ENCODE data around the gene MAGI1.
"Not testable (repeated sequence)": the region's sequence is repeated elsewhere in the genome, so short reads cannot be mapped to it uniquely, and the experiment has no call there.

MAGI1 gene

DNA sequence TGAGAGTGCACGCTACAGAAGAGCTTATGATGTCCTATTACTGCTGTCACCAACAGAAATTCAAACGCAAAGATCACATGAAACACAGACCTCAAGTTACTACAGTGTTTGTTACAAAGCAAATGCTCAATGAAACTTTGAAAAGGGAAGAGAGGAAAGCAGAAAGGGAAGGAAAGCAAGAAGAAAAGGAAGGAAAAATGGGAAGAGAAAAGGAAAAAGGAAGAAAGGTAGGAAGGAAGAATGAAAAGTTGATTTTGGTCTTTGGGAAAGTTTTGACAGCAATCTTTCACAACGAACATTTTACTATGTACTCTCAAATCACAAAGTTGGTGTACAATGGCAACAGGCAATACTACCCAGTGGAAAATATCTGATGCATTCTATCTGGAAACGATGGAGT is 514.8 kb downstream of the MAGI1 start:
- Histone ChIP-seq H3K4ac (ENCODE audit: low read depth in 1 of 2, low read length in 2 of 2) (no peak overlapping the region), H3K4me3 (ENCODE audit: insufficient read depth in 1 of 2, low read depth in 1 of 2, low read length in 2 of 2) (no peak overlapping the region), H2BK15ac (ENCODE audit: low read depth, poor library complexity, severe bottlenecking) (no peak overlapping the region), H3K4me1 (ENCODE audit: control insufficient read depth, insufficient read depth, low read depth, low read length) (peaks cover 10% of the 10 kb centered on the region), H4K91ac (ENCODE audit: low read length) (no peak overlapping the region), H3K9ac (ENCODE audit: low read length) (no peak overlapping the region), H3K27ac (ENCODE audit: low read length, poor library complexity, severe bottlenecking) (no peak overlapping the region), H4K8ac (ENCODE audit: low read length) (no peak overlapping the region), H2BK12ac (ENCODE audit: low read length in 2 of 2) (no peak overlapping the region), H2AK5ac (ENCODE audit: low read length, severe bottlenecking) (no peak overlapping the region), H3K9me3 (ENCODE audit: control insufficient read depth, low read length) (no peaks in the 10 kb centered on the region), H2BK5ac (ENCODE audit: low read depth, low read length, poor library complexity, severe bottlenecking) (no peak overlapping the region), H3K4me2 (ENCODE audit: low read length, poor library complexity, severe bottlenecking) (no peak overlapping the region), H3K79me1 (replicated peaks; ENCODE audit: low read length, poor library complexity, severe bottlenecking) (peaks cover 9% of the 10 kb centered on the region), H3K18ac (ENCODE audit: low read depth in 1 of 2, low read length in 2 of 2) (no peak overlapping the region), H2BK120ac (ENCODE audit: low read depth, low read length) (no peak overlapping the region), H2AFZ (ENCODE audit: low read depth, low read length) (no peak overlapping the region), H3K36me3 (ENCODE audit: control insufficient read depth in 1 of 2, insufficient read depth in 2 of 2, low read depth in 1 of 2, low read length in 2 of 2) (no peaks in the 10 kb centered on the region), H3K14ac (ENCODE audit: low read length in 2 of 2) (no peak overlapping the region), H3K27me3 (ENCODE audit: control insufficient read depth in 1 of 2, insufficient read depth in 1 of 2, low read length in 2 of 2) (no peaks in the 10 kb centered on the region), H3K23ac (ENCODE audit: low read length in 2 of 2) (no peak overlapping the region)
- WGBS = 83% methylated on average over 1 of the region's 4 CpGs
- no peak for DNase-seq

DNA sequence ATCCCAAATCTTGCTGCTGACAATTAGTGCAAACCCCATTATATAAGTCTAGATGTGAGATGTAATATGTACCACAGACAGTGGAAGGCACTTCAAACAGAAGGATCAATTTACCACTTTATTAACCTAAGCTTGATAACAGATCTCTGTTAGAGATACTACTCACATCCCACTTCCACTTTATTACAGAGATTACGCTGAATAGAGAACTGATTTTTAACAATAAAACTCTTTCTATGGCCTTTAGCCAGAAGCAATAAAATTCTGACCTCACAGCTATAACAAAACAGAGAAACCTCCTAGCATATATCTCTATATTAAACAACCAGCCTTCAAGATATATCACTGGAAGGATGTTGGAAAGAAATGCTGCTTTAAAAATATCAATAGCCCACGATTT is 517.7 kb downstream of the MAGI1 start:
- Histone ChIP-seq H3K36me3 (ENCODE audit: control insufficient read depth in 1 of 2, insufficient read depth in 2 of 2, low read depth in 1 of 2, low read length in 2 of 2) (no peaks in the 10 kb centered on the region), H2BK5ac (ENCODE audit: low read depth, low read length, poor library complexity, severe bottlenecking) (no peak overlapping the region), H4K91ac (ENCODE audit: low read length) (no peak overlapping the region), H2AK5ac (ENCODE audit: low read length, severe bottlenecking) (no peak overlapping the region), H3K23ac (ENCODE audit: low read length in 2 of 2) (no peak overlapping the region), H3K9me3 (ENCODE audit: control insufficient read depth, low read length) (no peaks in the 10 kb centered on the region), H3K27me3 (ENCODE audit: control insufficient read depth in 1 of 2, insufficient read depth in 1 of 2, low read length in 2 of 2) (no peaks in the 10 kb centered on the region), H3K27ac (ENCODE audit: low read length, poor library complexity, severe bottlenecking) (no peak overlapping the region), H3K4me3 (ENCODE audit: insufficient read depth in 1 of 2, low read depth in 1 of 2, low read length in 2 of 2) (no peak overlapping the region), H2BK15ac (ENCODE audit: low read depth, poor library complexity, severe bottlenecking) (no peak overlapping the region), H2BK120ac (ENCODE audit: low read depth, low read length) (no peak overlapping the region), H3K79me1 (replicated peaks; ENCODE audit: low read length, poor library complexity, severe bottlenecking) (peaks cover 7% of the 10 kb centered on the region), H3K9ac (ENCODE audit: low read length) (no peak overlapping the region), H2BK12ac (ENCODE audit: low read length in 2 of 2) (no peak overlapping the region), H3K14ac (ENCODE audit: low read length in 2 of 2) (no peak overlapping the region), H2AFZ (ENCODE audit: low read depth, low read length) (no peak overlapping the region), H3K4me2 (ENCODE audit: low read length, poor library complexity, severe bottlenecking) (no peak overlapping the region), H4K8ac (ENCODE audit: low read length) (no peak overlapping the region), H3K4ac (ENCODE audit: low read depth in 1 of 2, low read length in 2 of 2) (no peak overlapping the region), H3K4me1 (ENCODE audit: control insufficient read depth, insufficient read depth, low read depth, low read length) (peaks cover 5% of the 10 kb centered on the region), H3K18ac (ENCODE audit: low read depth in 1 of 2, low read length in 2 of 2) (no peak overlapping the region)
- DNase-seq = no peak
- 95% methylated on average over 1 of the region's 2 CpGs for WGBS

DNA sequence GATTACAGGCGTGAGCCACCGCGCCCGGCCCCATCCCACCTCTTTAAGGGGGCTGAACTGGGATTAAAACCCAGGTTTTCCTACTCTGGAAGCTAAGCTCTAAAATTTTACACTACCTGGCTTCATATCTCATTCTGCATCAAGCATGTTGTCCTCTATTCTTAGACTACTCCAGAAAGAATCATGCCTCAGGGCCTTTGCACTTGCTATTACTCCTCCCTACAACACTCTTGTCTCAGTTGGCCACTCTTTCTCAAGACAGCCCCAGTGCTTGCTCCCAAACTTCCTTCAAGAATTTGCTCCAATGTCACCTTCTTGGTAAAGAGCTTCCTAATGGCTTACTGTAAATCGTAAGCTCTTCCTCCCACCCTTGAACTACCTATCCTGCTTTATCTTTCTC is 521.7 kb downstream of the MAGI1 start:
- Histone ChIP-seq H4K8ac (ENCODE audit: low read length) (no peak overlapping the region), H3K36me3 (ENCODE audit: control insufficient read depth in 1 of 2, insufficient read depth in 2 of 2, low read depth in 1 of 2, low read length in 2 of 2) (no peaks in the 10 kb centered on the region), H2BK120ac (ENCODE audit: low read depth, low read length) (no peak overlapping the region), H3K9ac (ENCODE audit: low read length) (no peak overlapping the region), H3K4me2 (ENCODE audit: low read length, poor library complexity, severe bottlenecking) (no peak overlapping the region), H3K14ac (ENCODE audit: low read length in 2 of 2) (no peak overlapping the region), H2BK5ac (ENCODE audit: low read depth, low read length, poor library complexity, severe bottlenecking) (no peak overlapping the region), H3K4ac (ENCODE audit: low read depth in 1 of 2, low read length in 2 of 2) (no peak overlapping the region), H3K27ac (ENCODE audit: low read length, poor library complexity, severe bottlenecking) (no peak overlapping the region), H3K4me1 (ENCODE audit: control insufficient read depth, insufficient read depth, low read depth, low read length) (no peaks in the 10 kb centered on the region), H2AK5ac (ENCODE audit: low read length, severe bottlenecking) (no peak overlapping the region), H3K9me3 (ENCODE audit: control insufficient read depth, low read length) (no peaks in the 10 kb centered on the region), H2BK12ac (ENCODE audit: low read length in 2 of 2) (no peak overlapping the region), H3K4me3 (ENCODE audit: insufficient read depth in 1 of 2, low read depth in 1 of 2, low read length in 2 of 2) (no peak overlapping the region), H3K23ac (ENCODE audit: low read length in 2 of 2) (no peak overlapping the region), H3K79me1 (replicated peaks; ENCODE audit: low read length, poor library complexity, severe bottlenecking) (peaks cover 5% of the 10 kb centered on the region), H2BK15ac (ENCODE audit: low read depth, poor library complexity, severe bottlenecking) (no peak overlapping the region), H3K18ac (ENCODE audit: low read depth in 1 of 2, low read length in 2 of 2) (no peak overlapping the region), H4K91ac (ENCODE audit: low read length) (no peak overlapping the region), H3K27me3 (ENCODE audit: control insufficient read depth in 1 of 2, insufficient read depth in 1 of 2, low read length in 2 of 2) (no peaks in the 10 kb centered on the region), H2AFZ (ENCODE audit: low read depth, low read length) (no peak overlapping the region)
- no peak for DNase-seq
- 96% methylated on average over 5 of the region's 5 CpGs for WGBS

DNA sequence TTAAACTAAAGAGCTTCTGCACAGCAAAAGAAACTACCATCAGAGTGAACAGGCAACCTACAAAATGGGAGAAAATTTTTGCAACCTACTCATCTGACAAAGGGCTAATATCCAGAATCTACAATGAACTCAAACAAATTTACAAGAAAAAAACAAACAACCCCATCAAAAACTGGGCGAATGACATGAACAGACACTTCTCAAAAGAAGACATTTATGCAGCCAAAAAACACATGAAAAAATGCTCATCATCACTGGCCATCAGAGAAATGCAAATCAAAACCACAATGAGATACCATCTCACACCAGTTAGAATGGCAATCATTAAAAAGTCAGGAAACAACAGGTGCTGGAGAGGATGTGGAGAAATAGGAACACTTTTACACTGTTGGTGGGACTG is 524.4 kb downstream of the MAGI1 start:
- not testable (repeated sequence) for H3K9me3 ChIP-seq (ENCODE audit: control insufficient read depth, low read length); H3K14ac ChIP-seq (ENCODE audit: low read length in 2 of 2); H3K4me3 ChIP-seq (ENCODE audit: insufficient read depth in 1 of 2, low read depth in 1 of 2, low read length in 2 of 2); H3K79me1 ChIP-seq (replicated peaks; ENCODE audit: low read length, poor library complexity, severe bottlenecking); H2BK12ac ChIP-seq (ENCODE audit: low read length in 2 of 2); H4K8ac ChIP-seq (ENCODE audit: low read length); H2BK120ac ChIP-seq (ENCODE audit: low read depth, low read length); H2AK5ac ChIP-seq (ENCODE audit: low read length, severe bottlenecking); H2AFZ ChIP-seq (ENCODE audit: low read depth, low read length); H3K4me1 ChIP-seq (ENCODE audit: control insufficient read depth, insufficient read depth, low read depth, low read length); H2BK15ac ChIP-seq (ENCODE audit: low read depth, poor library complexity, severe bottlenecking); H3K36me3 ChIP-seq (ENCODE audit: control insufficient read depth in 1 of 2, insufficient read depth in 2 of 2, low read depth in 1 of 2, low read length in 2 of 2); H2BK5ac ChIP-seq (ENCODE audit: low read depth, low read length, poor library complexity, severe bottlenecking); H3K4me2 ChIP-seq (ENCODE audit: low read length, poor library complexity, severe bottlenecking); H3K23ac ChIP-seq (ENCODE audit: low read length in 2 of 2); H3K27me3 ChIP-seq (ENCODE audit: control insufficient read depth in 1 of 2, insufficient read depth in 1 of 2, low read length in 2 of 2); DNase-seq; H3K9ac ChIP-seq (ENCODE audit: low read length); H3K18ac ChIP-seq (ENCODE audit: low read depth in 1 of 2, low read length in 2 of 2); H4K91ac ChIP-seq (ENCODE audit: low read length); H3K4ac ChIP-seq (ENCODE audit: low read depth in 1 of 2, low read length in 2 of 2); H3K27ac ChIP-seq (ENCODE audit: low read length, poor library complexity, severe bottlenecking)
- WGBS = 90% methylated on average over 1 of the region's 1 CpG
